GM10248 (cell line): Measurements from ENCODE around the gene NPPB.

Source experiments
- CTCF ChIA-PET: fragments of 300-600 bp; sonication (Branson Sonifier 250); formaldehyde crosslinking; extraction: SDS; loops from one replicate; lab custom pipeline; 2021; ENCODE audit warnings: antibody characterized with exemption; lab: Yijun Ruan, JAX
- POLR2A ChIA-PET: fragments of 350-650 bp; sonication (Branson Sonifier 250); formaldehyde crosslinking; extraction: SDS; loops from one replicate; lab custom pipeline; 2020; ENCODE audit warnings: antibody characterized with exemption; lab: Yijun Ruan, JAX
- DNase-seq: peaks from one replicate; pipeline ENCODE4 v3.0.0; 2012; ENCODE audit errors: extremely low spot score
- CTCF ChIP-seq: IDR thresholded peaks from 2 replicates; pipeline ENCODE4 v1.5.1; 2012; ENCODE audit warnings: mild to moderate bottlenecking, low read depth; ENCODE audit errors: extremely low read depth, missing control alignments, control extremely low read depth

The NPPB gene

GRCh38 chr1:11891433-11892186, 32.9 kb upstream of the NPPB start:
- DNase-seq: no peak
- POLR2A ChIA-PET: interaction anchor here (1.0 to 1.2 kb wide), 2 partner anchors 16 to 19 kb away, joined by 3 to 8 read pairs; no protein-coding TSS in a partner anchor
- CTCF ChIA-PET: interaction anchor here (1.0 to 4.4 kb wide), 11 partner anchors 20 to 854 kb away, joined by 3 to 49 read pairs (median 3); partner anchors contain the start of gene NPPA
- no peak for TF ChIP-seq CTCF

GRCh38 chr1:11888877-11889208, 30.1 kb upstream of the NPPB start:
- DNase-seq: no peak
- ChIA-PET POLR2A (no interaction called here), CTCF (interaction anchor here (1.3 kb wide), 1 partner anchor 19 kb away, joined by 3 read pairs; no protein-coding TSS in a partner anchor)
- no peak for TF ChIP-seq CTCF

- CTCF ChIA-PET: interaction anchor here (1.4 kb wide), 1 partner anchor 8 kb away, joined by 3 read pairs; no protein-coding TSS in a partner anchor
- POLR2A ChIA-PET: no interaction called here
- DNase-seq: no peak
- TF ChIP-seq CTCF: no peak
These were observed 29.6 kb upstream of the NPPB start for GRCh38 chr1:11888206-11888876.

GRCh38 chr1:11887666-11888007, 28.9 kb upstream of the NPPB start:
- no peak for TF ChIP-seq CTCF
- POLR2A ChIA-PET: no interaction called here
- DNase-seq: no peak
- CTCF ChIA-PET: interaction anchor here (1.4 kb wide), 1 partner anchor 8 kb away, joined by 3 read pairs; no protein-coding TSS in a partner anchor

- ChIA-PET CTCF (interaction anchor here (1.4 kb wide), 1 partner anchor 9 kb away, joined by 3 read pairs; no protein-coding TSS in a partner anchor), POLR2A (interaction anchor here (1.2 kb wide), 1 partner anchor 22 kb away, joined by 4 read pairs; no protein-coding TSS in a partner anchor)
- no peak for TF ChIP-seq CTCF
- DNase-seq: no peak
These were observed 28.4 kb upstream of the NPPB start for GRCh38 chr1:11886986-11887665.

- ChIA-PET POLR2A (interaction anchor here (1.2 kb wide), 1 partner anchor 24 kb away, joined by 4 read pairs; no protein-coding TSS in a partner anchor), CTCF (no interaction called here)
- TF ChIP-seq CTCF: no peak
- no peak for DNase-seq
These were observed 27.2 kb upstream of the NPPB start for GRCh38 chr1:11885916-11886315.
